ENCODE results near the gene NAT10. TPM values are rescaled to one million over a fixed set of nuclear protein-coding genes. Genes with fewer than 3 reads are reported as not detected.

Gene NAT10
- polyA plus RNA-seq, 1 of the 3 experiments (the other 2 are of a cell fraction) = 31.0 TPM

GRCh38 chr11:34181856-34182405 is 76.5 kb downstream of the NAT10 start:
- H3K36me3 ChIP-seq (replicated peaks in 1 of 2; ENCODE audit: control insufficient read depth in 1 of 2, insufficient read depth in 2 of 2, low read length in 1 of 2) = no peaks in the 10 kb centered on the region
- H3F3A ChIP-seq (replicated peaks; ENCODE audit: insufficient read depth) = no peaks in the 10 kb centered on the region
- H3K27me3 ChIP-seq (ENCODE audit: insufficient read depth) = no peaks in the 10 kb centered on the region
- DNase-seq = no peak
- no peak overlapping the region for H3K27ac ChIP-seq (ENCODE audit: low read depth in 2 of 2, low read length in 1 of 2)
- POLR2A ChIA-PET = no interaction called here
- H3K9ac ChIP-seq = no peak overlapping the region
- H4K20me1 ChIP-seq (ENCODE audit: insufficient read depth) = no peaks in the 10 kb centered on the region
- H3K4me2 ChIP-seq = no peak overlapping the region
- H3K4me1 ChIP-seq (ENCODE audit: control insufficient read depth in 1 of 2, insufficient read depth in 2 of 2, low read depth in 1 of 2, low read length in 1 of 2) = peaks cover 12 to 23% of the 10 kb centered on the region in 2 experiments; a peak in 2 of 4 replicates
- H3K9me3 ChIP-seq = no peaks in the 10 kb centered on the region
- H3K9me2 ChIP-seq = no peaks in the 10 kb centered on the region
- CTCF ChIA-PET = interaction anchor here (0.9 to 12.0 kb wide), 6 partner anchors 8 to 194 kb away, joined by 3 to 240 read pairs (median 4); partner anchors contain the start of gene ABTB2
- no peaks in the 10 kb centered on the region for H3K79me2 ChIP-seq (ENCODE audit: insufficient read depth)
- H2AFZ ChIP-seq (ENCODE audit: low read depth) = no peak overlapping the region
- no peak for TF ChIP-seq GABPA (IDR thresholded peaks at IDR 0.05; ENCODE audit: low read depth)
- TF ChIP-seq MXI1 (IDR thresholded peaks at IDR 0.05; ENCODE audit: low read depth, low read length) = no peak
- no peak for TF ChIP-seq TAF1 (IDR thresholded peaks at IDR 0.05; ENCODE audit: borderline replicate concordance, low read depth, low read length)
- no peak for TF ChIP-seq EP300 (IDR thresholded peaks at IDR 0.05; ENCODE audit: borderline replicate concordance in 1 of 2, low read depth in 1 of 2, low read length in 1 of 2)
- no peak for TF ChIP-seq TCF12 (IDR thresholded peaks at IDR 0.05)
- no peak for TF ChIP-seq NRF1 (IDR thresholded peaks at IDR 0.05; ENCODE audit: low read depth, low read length)
- TF ChIP-seq PBX3 (IDR thresholded peaks at IDR 0.05) = no peak
- no peak overlapping the region for H3K4me3 ChIP-seq (ENCODE audit: low read depth in 2 of 2, low read length in 1 of 2)
- over 99% methylated on average over 6 of the region's 8 CpGs for whole genome bisulfite sequencing (ENCODE audit: low lambda C conversion rate)

GRCh38 chr11:34182425-34182824 is 77.0 kb downstream of the NAT10 start:
- ChIA-PET CTCF (interaction anchor here (0.9 to 12.0 kb wide), 5 partner anchors 8 to 170 kb away, joined by 3 to 240 read pairs (median 4); partner anchors contain the start of gene ABTB2), POLR2A (no interaction called here)

More at GRCh38 chr11:34182425-34182824, 77.0 kb downstream of the NAT10 start:
- Histone ChIP-seq H3F3A (replicated peaks; ENCODE audit: insufficient read depth) (no peaks in the 10 kb centered on the region), H3K9ac (no peak overlapping the region), H3K9me2 (no peaks in the 10 kb centered on the region), H3K36me3 (replicated peaks in 1 of 2; ENCODE audit: control insufficient read depth in 1 of 2, insufficient read depth in 2 of 2, low read length in 1 of 2) (no peaks in the 10 kb centered on the region), H3K9me3 (no peaks in the 10 kb centered on the region), H3K4me1 (ENCODE audit: control insufficient read depth in 1 of 2, insufficient read depth in 2 of 2, low read depth in 1 of 2, low read length in 1 of 2) (peaks cover 9 to 23% of the 10 kb centered on the region in 2 experiments; a peak in 2 of 4 replicates), H3K4me3 (ENCODE audit: low read depth in 2 of 2, low read length in 1 of 2) (no peak overlapping the region), H3K27me3 (ENCODE audit: insufficient read depth) (no peaks in the 10 kb centered on the region), H3K27ac (ENCODE audit: low read depth in 2 of 2, low read length in 1 of 2) (no peak overlapping the region), H3K79me2 (ENCODE audit: insufficient read depth) (no peaks in the 10 kb centered on the region), H3K4me2 (no peak overlapping the region), H2AFZ (ENCODE audit: low read depth) (no peak overlapping the region), H4K20me1 (ENCODE audit: insufficient read depth) (no peaks in the 10 kb centered on the region)
- no peak for DNase-seq
- no peak for TF ChIP-seq TEAD4 (IDR thresholded peaks at IDR 0.05; ENCODE audit: borderline replicate concordance, insufficient read depth)
- TF ChIP-seq TCF12 (IDR thresholded peaks at IDR 0.05) = no peak
- no peak for TF ChIP-seq RXRA (IDR thresholded peaks at IDR 0.05; ENCODE audit: borderline replicate concordance, low read depth)
- no peak for TF ChIP-seq USF1 (IDR thresholded peaks at IDR 0.05; ENCODE audit: borderline replicate concordance, low read depth)
- TF ChIP-seq PBX3 (IDR thresholded peaks at IDR 0.05) = no peak
- no peak for TF ChIP-seq FOSL2 (IDR thresholded peaks at IDR 0.05; ENCODE audit: borderline replicate concordance, low read depth)
- no peak for TF ChIP-seq CHD2 (IDR thresholded peaks at IDR 0.05; ENCODE audit: low read length, partially characterized antibody)
- no peak for TF ChIP-seq ZBTB33 (IDR thresholded peaks at IDR 0.05; ENCODE audit: borderline replicate concordance, low read depth)
- TF ChIP-seq GABPA (IDR thresholded peaks at IDR 0.05; ENCODE audit: low read depth) = no peak
- no peak for TF ChIP-seq MAX (IDR thresholded peaks at IDR 0.05; ENCODE audit: low read depth)
- WGBS (ENCODE audit: low lambda C conversion rate) = 96% methylated on average over 2 of the region's 2 CpGs

All from SK-N-SH (cell line).